ENCODE results near the gene CIB4.

GRCh38 chr2:26542676-26543505 is 98.3 kb downstream of the CIB4 start:
- no peak for TF ChIP-seq POLR2A (IDR thresholded peaks at IDR 0.05; ENCODE audit: low read depth)
- no peak for TF ChIP-seq CTCF (IDR thresholded peaks at IDR 0.05)
